H1 (cell line): ENCODE results near the gene TMEM108. TPM values are rescaled to one million over a fixed set of nuclear protein-coding genes. Genes with fewer than 3 reads are reported as not detected.

Experiments used
- CBX5 ChIP-seq: fragments of 300-800, 300-1000 bp; sonication (generic); IDR thresholded peaks from 2 replicates; pipeline ENCODE4 v1.7.1; 2016; ENCODE audit warnings: antibody characterized with exemption, low read length, low read depth
- CHD2 ChIP-seq: IDR thresholded peaks from 2 replicates; pipeline ENCODE4 v1.6.1; 2012; ENCODE audit warnings: low read length, improper control_type of control experiment
- CREB1 ChIP-seq: IDR thresholded peaks from 2 replicates; pipeline ENCODE4 v1.6.1; 2012; ENCODE audit warnings: inconsistent platforms
- E2F6 ChIP-seq: IDR thresholded peaks from 2 replicates; pipeline ENCODE4 v1.6.1; 2012; ENCODE audit warnings: inconsistent platforms
- RXRA ChIP-seq: IDR thresholded peaks from 2 replicates; pipeline ENCODE4 v1.6.1; 2011; ENCODE audit warnings: low read depth, mild to moderate bottlenecking, low read length, moderate library complexity; ENCODE audit not compliant: insufficient read depth
- polyA plus RNA-seq, 7 experiments: library from polyadenylated mRNA; depleted of rRNA in 3 of 7; stranded (reverse) in 5 of 7; unstranded in 2 of 7; fragments of >200 nt in 5 of 7; fragments of 200-250 nt in 2 of 7; gene quantifications; 1 replicate in 5 of 7; 2 replicates in 1 of 7; 4 replicates in 1 of 7; pipeline versions ENCODE4 v1.2.1 to v1.2.3, GENCODE V29; 2011 to 2013; ENCODE audit warnings: missing spikeins in 2 of 7, mixed read lengths in 2 of 7
- total RNA-seq: library from RNA; stranded (reverse); fragmentation: NEBNext Ultra II Directional; extraction: Animal tissue kit (Norgen Biotek cat#: 25700); gene quantifications from 2 replicates; pipeline ENCODE4 v1.2.1, GENCODE V29; 2021

Gene TMEM108
- total and polyA plus RNA-seq, 2 of the 8 experiments (the other 6 are each of a cell fraction or from before 2014, with no cell fraction given), result 14.3 to 16.2 TPM

GRCh38 chr3:133371676-133372075, 333.5 kb downstream of the TMEM108 start (continued):
- TF ChIP-seq RXRA (no peak), E2F6 (no peak), CREB1 (no peak), CBX5 (no peak), CHD2 (no peak)
